GM12865 (cell line): Measurements from ENCODE around the gene LAT.

ENCODE experiments used
- DNase-seq: peaks from one replicate; pipeline ENCODE4 v3.0.0; 2010; ENCODE audit warnings: low read depth
- H3K4me3 ChIP-seq: 2 replicates; pipeline ENCODE4 v1.5.1; 2011; ENCODE audit warnings: mild to moderate bottlenecking, low read depth, low read length, control low read depth
- CTCF ChIP-seq: IDR thresholded peaks from 2 replicates; pipeline ENCODE4 v1.5.1; 2011; ENCODE audit warnings: low read length, control low read depth, low read depth, inconsistent platforms; ENCODE audit not compliant: insufficient read depth; ENCODE audit errors: missing control alignments

LAT gene

GRCh38 chr16:28943281-28943680, 41.6 kb upstream of the LAT start:
- no peak for TF ChIP-seq CTCF
- no peak overlapping the region for H3K4me3 ChIP-seq
- DNase-seq = no peak

GRCh38 chr16:28946681-28947080, 38.2 kb upstream of the LAT start:
- DNase-seq = no peak
- TF ChIP-seq CTCF = no peak
- no peak overlapping the region for H3K4me3 ChIP-seq

GRCh38 chr16:28950648-28951409, 34.0 kb upstream of the LAT start, which contains the start of gene NFATC2IP:
NFATC2IP (plus strand) TSS chr16:28950937; CDS start chr16:28951012, 75 bp downstream.
- peak; percentile 100 for DNase-seq
- peak within 1 kb of the TSS; percentile 74 for H3K4me3 ChIP-seq
- no peak for TF ChIP-seq CTCF

GRCh38 chr16:28951410-28951943, 33.4 kb upstream of the LAT start:
- peak overlapping the region; percentile 74 for H3K4me3 ChIP-seq
- TF ChIP-seq CTCF = no peak
- peak; percentile 59 for DNase-seq

- DNase-seq = no peak
- no peak for TF ChIP-seq CTCF
- no peak overlapping the region for H3K4me3 ChIP-seq
Measured at GRCh38 chr16:28958216-28958615, 26.6 kb upstream of the LAT start.

- no peak overlapping the region for H3K4me3 ChIP-seq
- TF ChIP-seq CTCF = no peak
- DNase-seq = no peak
Measured at GRCh38 chr16:28958836-28959235, 26.0 kb upstream of the LAT start.
